ENCODE results near the gene OR10A7. TPM values are rescaled to one million over a fixed set of nuclear protein-coding genes. Genes with fewer than 3 reads are reported as not detected.

OR10A7 gene
- total RNA-seq, 2 experiments from 2014 or later, result not detected

DNA sequence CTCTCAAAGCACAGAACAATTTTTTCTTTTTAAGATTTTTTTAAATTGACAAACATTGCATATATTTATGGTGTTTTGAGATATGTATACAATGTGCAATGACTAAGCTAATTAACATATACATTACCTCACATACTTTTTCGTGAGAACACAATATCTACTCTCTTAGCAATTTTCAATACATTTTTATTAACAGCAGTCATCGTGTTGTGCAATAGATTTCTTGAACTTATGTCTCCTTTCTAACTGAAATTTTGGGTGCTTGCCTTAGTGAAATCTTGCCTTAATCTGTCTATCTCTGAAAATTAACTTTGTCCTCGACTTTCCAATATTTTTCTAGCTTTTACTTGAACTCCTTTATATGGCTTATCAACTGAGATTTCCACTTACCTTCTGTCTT is 6.8 kb downstream of the OR10A7 start:
- ChIA-PET POLR2A (interaction anchor here (0.6 to 1.2 kb wide), 3 partner anchors 174 to 304 kb away, joined by 3 read pairs; no protein-coding TSS in a partner anchor), CTCF (ENCODE audit: unreplicated experiment) (no interaction called here)
- no peak overlapping the region for H2AFZ ChIP-seq (ENCODE audit: low read length)
- H3K4me3 ChIP-seq (ENCODE audit: low read depth, low read length, poor library complexity, severe bottlenecking), result no peak overlapping the region
- no peaks in the 10 kb centered on the region for H3K79me2 ChIP-seq (ENCODE audit: insufficient read depth, low read depth, low read length)
- intact Hi-C loops (cut with micrococcal nuclease; ENCODE audit: unreplicated experiment), result no loop called here
- no peak overlapping the region for H3K4me2 ChIP-seq (ENCODE audit: low read length)
- H3K4me1 ChIP-seq (ENCODE audit: insufficient read depth, low read length, poor library complexity, severe bottlenecking), result no peaks in the 10 kb centered on the region
- TF ChIP-seq, protein P1, sequence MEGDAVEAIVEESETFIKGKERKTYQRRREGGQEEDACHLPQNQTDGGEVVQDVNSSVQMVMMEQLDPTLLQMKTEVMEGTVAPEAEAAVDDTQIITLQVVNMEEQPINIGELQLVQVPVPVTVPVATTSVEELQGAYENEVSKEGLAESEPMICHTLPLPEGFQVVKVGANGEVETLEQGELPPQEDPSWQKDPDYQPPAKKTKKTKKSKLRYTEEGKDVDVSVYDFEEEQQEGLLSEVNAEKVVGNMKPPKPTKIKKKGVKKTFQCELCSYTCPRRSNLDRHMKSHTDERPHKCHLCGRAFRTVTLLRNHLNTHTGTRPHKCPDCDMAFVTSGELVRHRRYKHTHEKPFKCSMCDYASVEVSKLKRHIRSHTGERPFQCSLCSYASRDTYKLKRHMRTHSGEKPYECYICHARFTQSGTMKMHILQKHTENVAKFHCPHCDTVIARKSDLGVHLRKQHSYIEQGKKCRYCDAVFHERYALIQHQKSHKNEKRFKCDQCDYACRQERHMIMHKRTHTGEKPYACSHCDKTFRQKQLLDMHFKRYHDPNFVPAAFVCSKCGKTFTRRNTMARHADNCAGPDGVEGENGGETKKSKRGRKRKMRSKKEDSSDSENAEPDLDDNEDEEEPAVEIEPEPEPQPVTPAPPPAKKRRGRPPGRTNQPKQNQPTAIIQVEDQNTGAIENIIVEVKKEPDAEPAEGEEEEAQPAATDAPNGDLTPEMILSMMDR (conservative IDR thresholded peaks at IDR 0.05; ENCODE audit: low read length), result no peak
- no peak for TF ChIP-seq EZH2phosphoT487 (IDR thresholded peaks at IDR 0.05; ENCODE audit: borderline replicate concordance, low read depth, low read length)
- H3K27ac ChIP-seq (ENCODE audit: low read depth, low read length, poor library complexity, severe bottlenecking), result no peak overlapping the region
- no peak for DNase-seq (ENCODE audit: low spot score)
- no TSS peak for BruUV-seq (replicated peaks)
- H4K20me1 ChIP-seq (ENCODE audit: insufficient read depth, low read length), result no peaks in the 10 kb centered on the region
- no peaks in the 10 kb centered on the region for H3K9me3 ChIP-seq (ENCODE audit: low read length)
- H3K9me2 ChIP-seq (ENCODE audit: insufficient read depth, low read length), result no peaks in the 10 kb centered on the region
- no peaks in the 10 kb centered on the region for H3K36me3 ChIP-seq (ENCODE audit: insufficient read depth, low read length)

DNA sequence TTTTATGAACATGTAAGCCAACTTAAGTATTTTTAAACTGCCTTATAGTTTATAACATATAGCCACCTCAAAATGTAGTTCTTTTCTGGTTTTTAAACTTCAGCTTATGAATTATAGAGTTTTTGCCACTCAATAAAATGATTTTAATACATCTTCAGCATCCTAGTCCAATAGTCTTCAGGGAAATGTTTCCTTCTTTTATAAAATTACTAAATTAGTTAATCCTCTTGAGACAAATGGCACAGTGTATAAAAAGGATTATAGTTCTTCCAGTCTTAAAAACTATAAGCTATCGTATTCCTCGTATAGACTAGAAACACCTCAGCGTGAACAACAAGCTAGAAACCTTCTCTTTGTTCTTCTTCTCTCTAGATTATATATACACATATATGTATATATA is 23.5 kb downstream of the OR10A7 start, which contains the start of gene OR6C74:
OR6C74 (plus strand) TSS at position 301 of the 400 bp plus-strand sequence. CDS start 2,679 bp downstream, outside the sequence.
- H3K4me2 ChIP-seq (ENCODE audit: low read length), result no peak within 1 kb of the TSS
- H3K9me2 ChIP-seq (ENCODE audit: insufficient read depth, low read length), result no peaks in the 10 kb centered on the region
- TF ChIP-seq, protein P1 (conservative IDR thresholded peaks at IDR 0.05; ENCODE audit: low read length), result no peak
- no peak within 1 kb of the TSS for H2AFZ ChIP-seq (ENCODE audit: low read length)
- intact Hi-C loops (cut with micrococcal nuclease; ENCODE audit: unreplicated experiment), result no loop called here
- CTCF ChIA-PET (ENCODE audit: unreplicated experiment), result no interaction called here
- DNase-seq (ENCODE audit: low spot score), result no peak
- H3K9me3 ChIP-seq (ENCODE audit: low read length), result no peaks in the 10 kb centered on the region
- no peaks in the 10 kb centered on the region for H4K20me1 ChIP-seq (ENCODE audit: insufficient read depth, low read length)
- BruUV-seq (replicated peaks), result no TSS peak
- H3K4me1 ChIP-seq (ENCODE audit: insufficient read depth, low read length, poor library complexity, severe bottlenecking), result no peaks in the 10 kb centered on the region
- no peaks in the 10 kb centered on the region for H3K36me3 ChIP-seq (ENCODE audit: insufficient read depth, low read length)
- H3K4me3 ChIP-seq (ENCODE audit: low read depth, low read length, poor library complexity, severe bottlenecking), result no peak within 1 kb of the TSS
- H3K79me2 ChIP-seq (ENCODE audit: insufficient read depth, low read depth, low read length), result no peaks in the 10 kb centered on the region
- H3K27ac ChIP-seq (ENCODE audit: low read depth, low read length, poor library complexity, severe bottlenecking), result no peak within 1 kb of the TSS
- POLR2A ChIA-PET, result no interaction called here

DNA sequence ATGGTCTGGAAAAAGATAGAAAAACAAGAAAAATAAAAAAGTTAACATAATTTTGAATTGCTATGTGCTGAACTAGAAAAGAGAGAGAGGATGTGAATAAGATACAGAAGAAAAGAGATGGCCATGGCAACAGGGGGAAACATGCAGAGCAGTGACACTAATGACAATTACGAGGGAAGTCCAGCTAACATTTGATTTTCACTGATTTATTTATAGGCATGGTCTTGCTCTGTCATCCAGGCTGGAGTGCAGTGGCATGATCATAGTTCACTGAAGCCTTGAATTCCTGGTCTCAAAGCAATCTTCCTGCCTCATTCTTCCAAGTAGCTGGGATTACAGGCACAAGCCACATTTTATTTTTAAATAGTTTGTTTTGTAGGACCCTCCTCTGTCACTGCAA is 25.3 kb downstream of the OR10A7 start:
- H3K79me2 ChIP-seq (ENCODE audit: insufficient read depth, low read depth, low read length), result no peaks in the 10 kb centered on the region
- BruUV-seq (replicated peaks), result no TSS peak
- CTCF ChIA-PET (ENCODE audit: unreplicated experiment), result no interaction called here

More for the DNA sequence above, 25.3 kb downstream of the OR10A7 start:
- DNase-seq (ENCODE audit: low spot score), result no peak
- no peak for TF ChIP-seq EZH2phosphoT487 (IDR thresholded peaks at IDR 0.05; ENCODE audit: borderline replicate concordance, low read depth, low read length)
- TF ChIP-seq, protein P1 (conservative IDR thresholded peaks at IDR 0.05; ENCODE audit: low read length), result no peak
- no peaks in the 10 kb centered on the region for H3K9me2 ChIP-seq (ENCODE audit: insufficient read depth, low read length)
- H3K36me3 ChIP-seq (ENCODE audit: insufficient read depth, low read length), result no peaks in the 10 kb centered on the region
- H3K4me1 ChIP-seq (ENCODE audit: insufficient read depth, low read length, poor library complexity, severe bottlenecking), result no peaks in the 10 kb centered on the region
- H3K4me2 ChIP-seq (ENCODE audit: low read length), result no peak overlapping the region
- no peaks in the 10 kb centered on the region for H4K20me1 ChIP-seq (ENCODE audit: insufficient read depth, low read length)
- no peak overlapping the region for H3K27ac ChIP-seq (ENCODE audit: low read depth, low read length, poor library complexity, severe bottlenecking)
- H3K4me3 ChIP-seq (ENCODE audit: low read depth, low read length, poor library complexity, severe bottlenecking), result no peak overlapping the region
- intact Hi-C loops (cut with micrococcal nuclease; ENCODE audit: unreplicated experiment), result no loop called here
- POLR2A ChIA-PET, result interaction anchor here (0.8 kb wide), 1 partner anchor 12 kb away, joined by 3 read pairs; no protein-coding TSS in a partner anchor
- H3K9me3 ChIP-seq (ENCODE audit: low read length), result no peaks in the 10 kb centered on the region
- no peak overlapping the region for H2AFZ ChIP-seq (ENCODE audit: low read length)
